Fibroblast of lung (primary cell): ENCODE results near the gene TBCC. TPM values are rescaled to one million over a fixed set of nuclear protein-coding genes. Genes with fewer than 3 reads are reported as not detected.

Experiments
- DNase-seq, 2 donors: peaks; one replicate each; pipeline versions ENCODE4 v3.0.0 to v3.0.0-alpha.2; 2010; ENCODE audit warnings: low read depth in 2 of 2
- H2AFZ ChIP-seq: 2 replicates; pipeline ENCODE4 v1.5.1; 2012; ENCODE audit warnings: low read length, control low read depth, inconsistent platforms
- H3K27ac ChIP-seq: 2 replicates; pipeline ENCODE4 v1.5.1; 2011; ENCODE audit warnings: low read length, control low read depth; ENCODE audit not compliant: insufficient read depth
- H3K27me3 ChIP-seq: 2 replicates; pipeline ENCODE4 v1.5.1; 2011; ENCODE audit warnings: mild to moderate bottlenecking, low read length; ENCODE audit not compliant: control insufficient read depth, insufficient read depth
- H3K36me3 ChIP-seq: 2 replicates; pipeline ENCODE4 v1.5.1; 2011; ENCODE audit warnings: low read length; ENCODE audit not compliant: control insufficient read depth, insufficient read depth
- H3K4me1 ChIP-seq: 2 replicates; pipeline ENCODE4 v1.5.1; 2011; ENCODE audit warnings: low read length; ENCODE audit not compliant: control insufficient read depth, insufficient read depth; ENCODE audit errors: extremely low read depth
- H3K4me2 ChIP-seq: 2 replicates; pipeline ENCODE4 v1.5.1; 2011; ENCODE audit warnings: low read length, control low read depth; ENCODE audit not compliant: insufficient read depth; ENCODE audit errors: extremely low read depth
- H3K4me3 ChIP-seq, 4 experiments: fragments of 200-600 bp in 1 of 4; sonication (generic) in 1 of 4; replicated peaks in 1 of 4; 2 replicates each; pipeline ENCODE4 v1.5.1; 2011 to 2016; ENCODE audit warnings: low read length in 4 of 4, low read depth in 3 of 4, mild to moderate bottlenecking in 3 of 4, control low read depth in 2 of 4, inconsistent platforms in 1 of 4, mixed read lengths in 1 of 4; ENCODE audit not compliant: insufficient read depth in 1 of 4; ENCODE audit errors: control extremely low read depth in 1 of 4
- H3K79me2 ChIP-seq: 2 replicates; pipeline ENCODE4 v1.5.1; 2012; ENCODE audit warnings: mild to moderate bottlenecking, low read length, inconsistent platforms; ENCODE audit not compliant: control insufficient read depth, insufficient read depth
- H3K9ac ChIP-seq: 2 replicates; pipeline ENCODE4 v1.5.1; 2011; ENCODE audit warnings: mild to moderate bottlenecking, low read length, control low read depth; ENCODE audit not compliant: insufficient read depth
- H3K9me3 ChIP-seq: 2 replicates; pipeline ENCODE4 v1.5.1; 2012; ENCODE audit warnings: low read depth, low read length; ENCODE audit not compliant: control insufficient read depth, insufficient read depth
- H4K20me1 ChIP-seq: 2 replicates; pipeline ENCODE4 v1.5.1; 2011; ENCODE audit warnings: low read length; ENCODE audit not compliant: control insufficient read depth, insufficient read depth; ENCODE audit errors: extremely low read depth
- CTCF ChIP-seq, 2 donors: IDR thresholded peaks in 1 of 2; conservative IDR thresholded peaks in 1 of 2; 1 replicate in 1 of 2; 2 replicates in 1 of 2; pipeline ENCODE4 v1.5.1; 2011 to 2012; ENCODE audit warnings: low read length in 2 of 2, control low read depth in 1 of 2, inconsistent platforms in 1 of 2, low read depth in 1 of 2, mild to moderate bottlenecking in 1 of 2
- EZH2 ChIP-seq: IDR thresholded peaks from 2 replicates; pipeline ENCODE4 v1.5.1; 2012; ENCODE audit warnings: low read length, control low read depth, mild to moderate bottlenecking; ENCODE audit errors: missing control alignments
- polyA plus RNA-seq, 2 donors: library from polyadenylated mRNA; depleted of rRNA in 1 of 2; stranded (reverse) in 1 of 2; unstranded in 1 of 2; fragments of >200 nt; gene quantifications; 2 replicates each; pipeline ENCODE4 v1.2.1, GENCODE V29; 2011 to 2012; ENCODE audit warnings: missing spikeins in 1 of 2
- total RNA-seq: library from RNA; depleted of rRNA; stranded (reverse); fragments of >200 nt; gene quantifications from 2 replicates; pipeline ENCODE4 v1.2.1, GENCODE V29; 2014

The TBCC gene
- total and polyA plus RNA-seq, 2 donors (not counting 1 experiment from before 2014, with no cell fraction given), result 18.2 to 50.0 TPM

GRCh38 chr6:42709871-42710270 is 36.0 kb downstream of the TBCC start:
- Histone ChIP-seq H3K9me3 (no peaks in the 10 kb centered on the region), H2AFZ (no peak overlapping the region), H3K36me3 (no peaks in the 10 kb centered on the region), H4K20me1 (no peaks in the 10 kb centered on the region), H3K4me3 (no peak overlapping the region), H3K27ac (no peak overlapping the region), H3K27me3 (no peaks in the 10 kb centered on the region), H3K9ac (no peak overlapping the region), H3K79me2 (no peaks in the 10 kb centered on the region), H3K4me1 (no peaks in the 10 kb centered on the region), H3K4me2 (no peak overlapping the region)
- TF ChIP-seq EZH2, result no peak
- TF ChIP-seq CTCF (conservative IDR thresholded peaks at IDR 0.05 in 1 of 2, IDR thresholded peaks at IDR 0.05 in 1 of 2; ENCODE audit: low read depth in 1 of 2, low read length in 2 of 2), result no peak
- DNase-seq, result no peak

- Histone ChIP-seq H3K9ac (no peak overlapping the region), H4K20me1 (no peaks in the 10 kb centered on the region), H3K4me1 (no peaks in the 10 kb centered on the region), H3K79me2 (no peaks in the 10 kb centered on the region), H3K4me3 (no peak overlapping the region), H3K27ac (no peak overlapping the region), H3K9me3 (no peaks in the 10 kb centered on the region), H2AFZ (no peak overlapping the region), H3K36me3 (no peaks in the 10 kb centered on the region), H3K4me2 (no peak overlapping the region), H3K27me3 (no peaks in the 10 kb centered on the region)
- no peak for DNase-seq
- TF ChIP-seq EZH2 (no peak), CTCF (conservative IDR thresholded peaks at IDR 0.05 in 1 of 2, IDR thresholded peaks at IDR 0.05 in 1 of 2; ENCODE audit: low read depth in 1 of 2, low read length in 2 of 2) (no peak)
These were observed 37.8 kb downstream of the TBCC start for GRCh38 chr6:42708096-42708495.

GRCh38 chr6:42707595-42707994 is 38.3 kb downstream of the TBCC start:
- no peaks in the 10 kb centered on the region for H4K20me1 ChIP-seq
- H3K4me3 ChIP-seq, result no peak overlapping the region
- H3K9me3 ChIP-seq, result no peaks in the 10 kb centered on the region
- H3K36me3 ChIP-seq, result no peaks in the 10 kb centered on the region
- H2AFZ ChIP-seq, result no peak overlapping the region
- no peaks in the 10 kb centered on the region for H3K4me1 ChIP-seq
- H3K27ac ChIP-seq, result no peak overlapping the region
- DNase-seq, result no peak
- H3K9ac ChIP-seq, result no peak overlapping the region
- H3K27me3 ChIP-seq, result no peaks in the 10 kb centered on the region
- H3K4me2 ChIP-seq, result no peak overlapping the region
- H3K79me2 ChIP-seq, result no peaks in the 10 kb centered on the region
- no peak for TF ChIP-seq EZH2
- no peak for TF ChIP-seq CTCF (conservative IDR thresholded peaks at IDR 0.05 in 1 of 2, IDR thresholded peaks at IDR 0.05 in 1 of 2; ENCODE audit: low read depth in 1 of 2, low read length in 2 of 2)
